AG04450 (cell line): ENCODE results near the gene ASPRV1. TPM values are rescaled to one million over a fixed set of nuclear protein-coding genes. Genes with fewer than 3 reads are reported as not detected.

Source experiments
- CTCF ChIA-PET: fragments of 300-600, 350-600 bp; formaldehyde crosslinking; extraction: SDS; loops from one replicate; lab custom pipeline; 2022; ENCODE audit warnings: antibody characterized with exemption, inconsistent platforms; lab: Charles Lee
- POLR2A ChIA-PET: fragments of 350-600 bp; formaldehyde crosslinking; extraction: SDS; loops from one replicate; lab custom pipeline; 2021; ENCODE audit warnings: antibody characterized with exemption, inconsistent platforms; lab: Yijun Ruan, JAX
- DNase-seq: peaks from one replicate; pipeline ENCODE4 v3.0.0-alpha.2; 2011; ENCODE audit warnings: low read depth, low spot score
- H3K27ac ChIP-seq: one replicate; pipeline ENCODE4 v1.5.1; 2012; ENCODE audit warnings: low read depth, low read length, control low read depth
- H3K27me3 ChIP-seq: one replicate; pipeline ENCODE4 v1.6.0; 2012; ENCODE audit warnings: low read length; ENCODE audit not compliant: control insufficient read depth, insufficient read depth
- H3K4me3 ChIP-seq: 2 replicates; pipeline ENCODE4 v1.5.1; 2011; ENCODE audit warnings: mild to moderate bottlenecking, low read depth, low read length, control low read depth
- H3K9me3 ChIP-seq: 2 replicates; pipeline ENCODE4 v1.5.1; 2012; ENCODE audit warnings: low read length; ENCODE audit not compliant: control insufficient read depth, insufficient read depth
- CTCF ChIP-seq: IDR thresholded peaks from 2 replicates; pipeline ENCODE4 v1.5.1; 2011; ENCODE audit warnings: low read depth, low read length, control low read depth, inconsistent platforms
- polyA plus RNA-seq: library from polyadenylated mRNA; depleted of rRNA; stranded (reverse); fragments of >200 nt; gene quantifications from 2 replicates; pipeline ENCODE4 v1.2.3, GENCODE V29; 2011

Gene ASPRV1
- polyA plus RNA-seq, 1 experiment = 0.11 TPM

GRCh38 chr2:69989009-69989408, 27.6 kb upstream of the ASPRV1 start:
- Histone ChIP-seq H3K27ac (no peak overlapping the region), H3K9me3 (no peaks in the 10 kb centered on the region), H3K27me3 (no peaks in the 10 kb centered on the region), H3K4me3 (no peak overlapping the region)
- CTCF ChIA-PET = no interaction called here
- no peak for TF ChIP-seq CTCF
- POLR2A ChIA-PET = no interaction called here
- no peak for DNase-seq

GRCh38 chr2:69988086-69988635, 26.7 kb upstream of the ASPRV1 start:
- no peak for TF ChIP-seq CTCF
- Histone ChIP-seq H3K9me3 (no peaks in the 10 kb centered on the region), H3K27me3 (no peaks in the 10 kb centered on the region), H3K4me3 (no peak overlapping the region), H3K27ac (no peak overlapping the region)
- POLR2A ChIA-PET = interaction anchor here (0.6 kb wide), 1 partner anchor 10 kb away, joined by 3 read pairs; no protein-coding TSS in a partner anchor
- CTCF ChIA-PET = no interaction called here
- DNase-seq = no peak

GRCh38 chr2:69986691-69987090, 25.3 kb upstream of the ASPRV1 start:
- Histone ChIP-seq H3K27me3 (no peaks in the 10 kb centered on the region), H3K4me3 (no peak overlapping the region), H3K9me3 (no peaks in the 10 kb centered on the region), H3K27ac (no peak overlapping the region)
- TF ChIP-seq CTCF = no peak
- POLR2A ChIA-PET = no interaction called here
- CTCF ChIA-PET = no interaction called here
- DNase-seq = no peak

- no peak for DNase-seq
- TF ChIP-seq CTCF = no peak
- CTCF ChIA-PET = no interaction called here
- H3K9me3 ChIP-seq = no peaks in the 10 kb centered on the region
- H3K27ac ChIP-seq = no peak overlapping the region
- no peaks in the 10 kb centered on the region for H3K27me3 ChIP-seq
- no peak overlapping the region for H3K4me3 ChIP-seq
- POLR2A ChIA-PET = no interaction called here
Measured at GRCh38 chr2:69985688-69986087, 24.3 kb upstream of the ASPRV1 start.

- no peak overlapping the region for H3K4me3 ChIP-seq
- no peak for TF ChIP-seq CTCF
- ChIA-PET CTCF (no interaction called here), POLR2A (interaction anchor here (0.6 kb wide), 1 partner anchor 154 kb away, joined by 6 read pairs; no protein-coding TSS in a partner anchor)
- H3K9me3 ChIP-seq = no peaks in the 10 kb centered on the region
- no peak overlapping the region for H3K27ac ChIP-seq
- no peak for DNase-seq
- no peaks in the 10 kb centered on the region for H3K27me3 ChIP-seq
Measured at GRCh38 chr2:69985216-69985615, 23.8 kb upstream of the ASPRV1 start.
